HG03095 (cell line): ENCODE data around the gene ACP1.

Experiments used
- ATAC-seq: cut with Tn5 transposase; IDR thresholded peaks from one replicate; pipeline ENCODE4 v1.9.1; 2021; ENCODE audit warnings: moderate library complexity; ENCODE audit not compliant: unreplicated experiment

The ACP1 gene

DNA sequence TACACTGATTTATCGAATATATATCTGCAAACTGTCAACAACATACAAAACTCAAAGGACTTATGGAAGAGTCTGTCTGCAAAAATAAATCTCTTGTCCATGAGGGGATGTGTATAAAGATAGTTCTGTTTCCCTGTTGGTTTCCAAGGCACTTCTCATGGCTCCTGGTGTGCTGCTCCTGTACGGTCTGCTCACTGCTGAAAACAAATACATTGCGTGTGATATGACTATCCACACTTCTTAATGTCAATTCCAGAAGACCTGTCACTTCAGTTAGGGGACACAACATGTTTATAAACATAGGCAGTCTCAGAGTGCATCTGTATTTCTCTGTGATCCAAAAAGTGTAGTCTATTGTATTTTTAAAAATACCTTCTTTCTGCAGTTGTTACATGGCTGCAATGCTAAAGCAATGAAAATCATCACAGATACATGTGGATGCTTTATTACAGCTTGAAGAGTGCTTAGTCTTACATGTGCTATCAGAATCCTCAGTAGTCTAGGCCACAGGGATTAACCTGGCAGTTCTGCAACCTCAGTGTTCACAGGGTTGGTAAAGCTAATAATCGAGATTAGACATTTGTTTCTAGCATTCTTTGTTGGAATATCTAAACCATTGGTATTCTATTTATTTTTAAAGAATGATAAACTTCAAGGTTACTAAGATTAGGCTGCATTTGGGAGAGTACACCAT lies 15.4 kb downstream of the ACP1 start:
- ATAC-seq: no peak

DNA sequence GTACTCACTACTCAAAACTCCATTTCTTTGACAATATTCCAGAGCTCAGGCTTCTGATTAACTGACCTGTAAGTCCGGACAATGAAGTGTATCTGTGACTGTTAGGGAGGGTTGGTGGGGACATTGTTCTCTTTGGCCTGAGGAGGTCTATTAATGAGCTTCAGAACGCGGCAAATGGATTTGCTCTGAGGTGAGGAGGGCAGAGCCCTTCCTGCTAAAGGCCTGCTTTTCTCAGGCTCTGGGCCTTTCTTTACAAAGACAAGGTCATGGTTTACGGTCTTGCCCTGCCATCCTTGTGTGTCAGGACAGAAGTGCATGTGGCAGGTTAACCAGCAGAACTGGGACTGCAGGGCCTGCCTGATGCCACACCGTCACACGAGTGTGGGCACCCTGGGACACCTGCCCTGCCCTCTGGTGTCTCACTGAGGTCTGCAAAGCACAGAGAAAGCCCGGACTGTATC lies 15.9 kb downstream of the ACP1 start:
- no peak for ATAC-seq

DNA sequence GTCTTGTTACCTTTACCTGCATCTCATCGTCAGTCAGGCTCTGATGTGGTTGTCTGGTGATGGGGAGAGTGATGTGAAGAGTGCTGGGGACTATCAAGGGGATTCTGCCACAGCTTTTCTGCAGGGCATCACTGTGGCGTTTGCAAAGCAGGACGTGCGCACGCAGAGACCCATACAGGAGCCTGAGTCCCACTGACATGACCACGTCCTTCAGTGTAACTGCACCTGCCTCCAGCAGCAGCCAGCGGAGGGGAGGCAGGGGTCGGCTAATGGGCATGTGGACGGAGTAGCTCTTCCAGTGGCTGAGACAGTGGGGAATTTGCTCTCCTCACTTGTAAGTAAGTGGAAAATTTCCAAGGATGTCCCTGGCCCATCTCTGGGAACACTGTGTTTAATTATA lies 16.6 kb downstream of the ACP1 start:
- no peak for ATAC-seq

DNA sequence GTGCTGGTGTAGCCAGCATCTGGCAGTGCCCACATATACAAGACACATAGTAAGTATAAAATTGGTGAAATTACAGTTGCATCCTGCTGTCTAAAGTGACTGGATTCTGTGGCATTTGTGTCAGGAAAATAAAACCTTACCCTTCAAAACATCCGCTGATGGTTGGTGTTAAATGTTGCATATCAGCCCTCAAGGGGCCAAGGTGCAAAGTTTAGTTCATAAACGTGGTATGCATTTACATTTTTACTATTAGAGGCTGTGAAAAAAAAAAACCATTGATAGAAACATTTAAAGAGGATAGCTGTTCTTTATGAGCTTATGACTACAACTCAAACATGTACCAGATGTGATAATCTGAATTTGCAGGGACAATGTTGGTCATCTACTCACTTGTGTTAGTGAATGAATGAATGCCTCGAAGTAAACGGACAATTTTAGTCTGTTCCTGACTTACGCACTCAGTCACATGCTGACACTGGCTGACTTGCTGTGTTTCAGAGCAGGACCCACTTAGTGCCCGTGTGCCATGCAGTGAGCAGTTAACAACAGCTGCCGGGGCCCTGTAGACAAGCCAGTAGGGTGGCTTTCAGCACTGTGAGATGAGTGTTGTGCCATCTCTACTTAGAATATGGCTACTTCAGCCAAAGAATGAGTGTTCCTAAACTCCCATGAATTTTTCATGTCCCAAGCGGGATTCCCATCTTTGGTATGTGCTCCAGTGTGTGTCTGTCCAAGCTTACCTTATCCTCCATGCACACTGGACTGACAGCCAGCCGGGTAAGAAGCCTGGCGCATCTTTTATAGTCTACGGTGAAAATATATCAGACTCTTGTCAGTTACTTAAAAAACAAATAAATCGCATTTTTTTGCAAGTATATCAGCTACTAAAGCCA lies 17.9 kb downstream of the ACP1 start:
- ATAC-seq: no peak

GRCh38 chr2:283996-284794 lies 19.4 kb downstream of the ACP1 start:
- ATAC-seq: no peak

DNA sequence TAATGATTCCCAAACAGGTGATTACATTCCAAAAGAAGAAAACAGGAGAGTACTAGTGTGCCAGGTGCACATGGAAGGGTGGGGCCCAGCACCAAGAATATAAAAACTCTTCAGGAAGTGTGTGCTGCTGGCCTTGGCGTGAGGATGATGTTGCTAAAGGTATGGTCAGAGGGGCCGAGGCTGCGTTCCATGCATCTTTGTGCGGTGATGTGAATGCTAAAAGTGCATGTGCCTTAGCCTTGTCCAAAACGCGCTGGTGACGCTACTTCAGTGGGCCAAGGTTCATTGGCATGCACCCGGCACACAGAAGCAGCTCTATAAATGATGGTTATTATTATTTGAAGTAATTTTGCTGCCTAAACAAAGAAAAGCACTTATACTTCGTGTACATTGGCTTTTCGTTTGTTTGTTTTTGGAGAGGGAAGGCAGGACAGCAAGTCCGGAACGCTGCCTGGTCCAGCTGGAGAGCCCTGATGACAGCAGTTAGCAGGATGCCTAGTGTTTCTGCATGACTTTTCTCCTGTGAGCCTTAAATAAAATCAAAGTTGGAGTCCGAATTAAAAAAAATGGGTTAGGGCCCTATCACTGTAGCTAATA lies 20.2 kb downstream of the ACP1 start:
- no peak for ATAC-seq

GRCh38 chr2:285531-285930 lies 20.8 kb downstream of the ACP1 start:
- no peak for ATAC-seq

DNA sequence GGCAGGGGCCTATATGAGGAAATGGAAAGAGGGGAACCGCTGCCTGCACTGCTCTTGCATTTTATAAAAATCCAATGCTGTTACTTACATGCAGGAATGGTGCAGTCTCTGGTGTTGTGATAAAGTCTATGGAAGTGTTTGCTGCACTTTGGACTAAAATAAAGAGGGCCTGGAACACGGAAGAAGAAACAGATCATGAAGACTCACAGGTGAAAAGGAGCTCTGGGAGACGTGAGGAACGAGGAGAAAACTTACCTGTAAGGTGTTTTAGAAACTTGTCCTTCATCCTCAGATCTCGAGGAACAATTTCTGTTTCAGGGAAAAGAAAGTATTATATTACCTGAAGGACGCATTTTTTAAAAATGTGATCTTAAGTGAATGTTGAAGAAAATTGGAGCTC lies 21.3 kb downstream of the ACP1 start:
- ATAC-seq: no peak

DNA sequence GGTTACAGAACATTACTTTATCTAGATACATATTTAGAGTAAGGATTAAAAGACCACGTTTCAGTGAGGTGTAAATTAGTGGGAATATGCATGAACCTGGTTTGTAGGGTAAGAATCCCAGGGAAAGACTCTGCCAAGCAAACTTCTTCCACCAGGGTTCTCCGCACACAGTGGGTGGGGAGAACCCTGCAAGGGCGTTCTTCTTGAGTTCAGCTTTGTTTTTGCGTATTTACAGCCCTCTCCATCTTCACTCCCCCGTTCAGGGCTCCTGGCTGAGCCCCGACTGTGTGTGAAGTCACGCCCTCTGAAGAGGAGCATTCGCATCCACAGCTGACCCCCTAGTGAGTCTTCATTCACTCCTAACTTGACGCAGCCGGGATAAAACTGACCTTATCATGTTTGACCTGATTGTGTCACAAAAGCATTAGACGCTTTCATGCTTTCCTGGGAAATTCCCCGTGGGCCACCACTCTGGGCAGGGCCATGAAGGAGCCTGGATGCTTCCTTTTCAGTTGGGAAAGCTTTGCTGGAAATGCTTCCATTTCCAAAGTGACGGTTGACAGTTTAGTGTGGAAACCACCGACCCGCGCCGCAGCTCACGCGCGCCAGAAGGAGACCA lies 22.1 kb downstream of the ACP1 start:
- ATAC-seq: no peak

GRCh38 chr2:287471-287885 lies 22.7 kb downstream of the ACP1 start:
- ATAC-seq: no peak

DNA sequence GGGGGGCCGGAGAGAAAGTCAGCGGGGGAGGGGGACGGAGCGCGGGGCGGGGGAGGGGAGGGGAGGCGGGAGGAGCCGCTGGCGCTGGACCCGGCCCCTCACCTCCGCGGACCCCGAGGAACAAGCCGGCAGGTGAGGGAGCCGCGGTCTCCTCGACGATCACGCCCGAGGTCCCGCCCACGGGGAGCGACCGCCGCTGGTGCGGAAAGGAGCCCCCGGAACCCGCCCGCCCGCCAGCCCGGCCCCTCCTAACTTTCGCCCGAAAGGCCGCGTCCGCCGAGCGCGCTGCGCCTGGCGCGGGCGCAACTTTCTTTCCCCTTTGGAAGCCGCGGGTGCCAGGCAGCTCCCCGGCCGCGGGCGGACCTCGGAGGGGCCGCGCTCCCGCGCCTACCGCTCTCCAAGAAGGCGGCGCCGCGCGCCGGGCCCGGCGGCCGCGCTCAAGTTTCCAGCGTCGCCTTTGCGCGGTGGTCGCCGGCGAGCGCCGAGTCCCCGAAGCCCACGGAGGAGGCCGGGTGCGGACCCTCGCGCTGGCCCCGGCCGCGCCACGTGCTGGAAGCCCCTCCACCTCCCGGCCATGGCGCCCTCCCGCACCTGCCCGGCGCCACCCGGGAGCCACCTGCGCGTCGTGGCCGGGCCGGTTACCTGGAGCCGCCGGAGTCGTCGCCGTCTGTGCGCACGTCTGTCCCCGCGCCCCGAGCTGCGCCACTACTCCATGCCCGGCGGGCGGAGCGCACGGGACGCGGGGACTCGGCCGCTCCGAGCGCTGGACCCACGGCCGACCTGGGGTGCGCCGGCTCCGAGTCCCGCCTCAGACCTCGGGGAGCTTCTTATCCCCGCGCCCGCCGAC lies 23.4 kb downstream of the ACP1 start, which contains the start of gene ALKAL2:
ALKAL2 (minus strand) TSS at position 181 of the 847 bp plus-strand sequence. CDS start 256 bp downstream, outside the sequence.
- ATAC-seq: no peak

- ATAC-seq: no peak
These were observed 24.1 kb downstream of the ACP1 start for GRCh38 chr2:288758-289361.

GRCh38 chr2:289362-290089 lies 24.8 kb downstream of the ACP1 start:
- no peak for ATAC-seq

DNA sequence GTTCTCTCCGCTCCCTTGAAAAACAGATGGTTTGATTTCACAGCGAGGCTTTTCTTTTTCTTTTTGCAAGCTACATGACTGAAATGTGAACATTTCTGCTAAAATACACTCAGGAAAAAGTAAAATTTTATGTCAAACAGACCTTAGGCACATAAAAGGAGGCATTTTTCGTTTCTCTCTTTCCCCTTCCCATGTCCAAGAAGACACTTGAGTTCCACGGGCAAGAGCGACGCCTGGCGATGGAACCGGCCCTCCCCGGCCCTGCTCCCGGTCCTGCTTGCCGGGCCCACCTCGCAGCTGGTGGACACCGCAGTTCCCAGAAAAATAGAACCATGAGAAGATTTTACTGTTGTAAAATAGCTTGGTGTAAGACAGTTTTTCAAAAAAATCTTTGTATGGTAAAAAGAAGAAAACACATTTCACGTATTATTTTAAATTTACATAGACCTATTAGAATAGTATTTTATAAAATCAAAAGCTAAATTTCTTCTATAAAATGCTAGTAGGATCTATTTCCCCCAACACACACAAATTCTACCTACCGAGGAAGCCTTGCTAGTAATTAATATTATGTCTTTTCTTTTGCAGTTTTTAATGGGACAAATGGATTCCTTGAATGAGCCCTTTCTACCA lies 25.5 kb downstream of the ACP1 start:
- no peak for ATAC-seq

- no peak for ATAC-seq
These were observed 30.3 kb downstream of the ACP1 start for GRCh38 chr2:295090-295489.

GRCh38 chr2:296354-296753 lies 31.6 kb downstream of the ACP1 start:
- no peak for ATAC-seq

- ATAC-seq: no peak
These were observed 40.6 kb downstream of the ACP1 start for GRCh38 chr2:305366-305765.
